ENCODE data around the gene NRAP. TPM values are rescaled to one million over a fixed set of nuclear protein-coding genes. Genes with fewer than 3 reads are reported as not detected.
"Not testable (repeated sequence)": the region's sequence is repeated elsewhere in the genome, so short reads cannot be mapped to it uniquely, and the experiment has no call there.

Gene NRAP
- total RNA-seq, 1 donor from 2014 or later = not detected

DNA sequence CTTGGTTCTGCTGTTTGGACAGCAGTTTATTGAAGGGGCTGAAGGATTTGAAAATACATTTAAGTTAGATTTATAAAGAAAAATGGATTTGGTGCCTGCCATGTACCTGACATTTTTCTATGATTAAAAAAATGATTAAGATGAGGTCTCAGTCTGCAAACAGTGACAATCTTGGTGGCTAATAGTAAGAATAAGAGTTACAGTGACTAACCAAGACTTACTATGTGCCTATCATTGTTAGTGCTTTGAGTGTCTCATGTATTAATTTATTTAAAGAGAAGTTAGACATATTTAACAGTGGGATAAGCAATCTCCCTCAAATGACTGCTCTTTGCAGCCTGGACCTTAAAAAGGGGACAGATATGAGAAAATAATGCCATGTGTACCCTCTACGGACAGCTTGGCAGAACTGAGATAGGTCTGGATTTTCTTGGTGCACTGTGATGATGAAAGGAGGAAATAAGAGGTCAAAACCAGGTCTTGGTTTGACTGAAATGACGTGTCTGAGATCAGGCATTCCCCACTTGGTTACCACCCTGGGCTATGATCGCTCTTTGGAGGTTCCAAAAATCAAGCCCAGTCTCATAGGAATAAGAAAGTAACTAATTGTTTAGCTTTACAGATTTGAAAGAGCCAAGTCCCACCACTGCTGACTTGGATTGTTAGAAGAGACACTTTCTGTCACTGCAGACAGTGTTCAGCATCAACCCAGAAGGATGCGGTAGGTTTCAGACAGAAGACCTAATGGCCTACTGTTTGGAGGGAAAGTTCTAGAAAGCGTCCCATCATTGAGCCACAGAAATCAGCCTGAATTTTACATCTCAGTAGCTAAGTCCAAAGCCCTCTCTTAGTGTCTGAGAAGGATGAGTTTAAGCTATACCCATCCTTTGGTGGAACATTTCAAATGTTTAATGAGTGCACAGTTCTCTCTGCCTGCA lies 18.0 kb upstream of the NRAP start:
- DNase-seq (ENCODE audit: low read depth in 2 of 2) = peak in 1 of 2 donors; percentile 53

DNA sequence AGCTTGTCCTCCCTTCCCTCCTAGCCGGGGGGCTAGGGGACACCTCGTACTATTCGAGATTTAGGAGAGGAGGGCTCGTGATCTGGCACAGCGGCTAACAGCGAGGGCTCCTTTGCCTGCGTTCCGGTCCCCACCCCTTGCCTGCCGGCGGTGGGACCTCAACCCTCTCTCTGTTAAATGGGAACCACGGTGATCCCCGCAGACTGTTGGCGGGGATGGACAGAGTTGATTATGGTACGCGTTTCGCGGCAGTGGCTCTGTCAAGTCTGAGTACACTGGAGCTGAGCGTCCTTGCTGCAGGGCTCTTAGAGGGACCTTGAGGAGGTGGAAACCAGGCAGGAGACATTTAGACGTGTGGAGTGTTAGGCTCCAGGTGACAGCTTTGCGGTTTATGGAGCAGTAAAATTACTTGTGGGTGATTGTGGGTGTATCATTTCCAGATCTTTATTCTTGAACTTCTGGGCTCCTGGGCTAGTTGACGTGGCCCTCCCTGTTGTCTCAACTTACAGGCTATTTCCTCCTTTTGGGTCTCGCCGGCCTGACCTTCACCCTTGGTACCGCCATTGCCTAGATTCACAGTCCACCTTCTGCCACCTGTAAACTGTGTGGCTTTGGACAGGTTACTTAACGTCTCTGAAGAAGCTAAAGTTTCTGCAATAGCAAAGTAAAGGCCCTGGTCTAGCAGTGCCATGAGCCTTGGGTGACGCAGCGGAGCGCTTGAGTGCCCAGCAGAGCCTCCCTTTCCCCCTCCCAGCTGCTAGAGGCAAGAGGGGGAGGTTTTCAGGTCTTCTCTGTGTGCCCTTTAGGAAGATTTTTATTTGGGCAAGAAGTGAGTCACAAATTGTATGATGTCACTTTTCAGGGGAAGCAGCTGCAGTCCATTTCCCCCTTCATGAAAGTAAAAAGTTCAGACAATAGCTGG lies 16.6 kb upstream of the NRAP start:
- DNase-seq (ENCODE audit: low read depth in 2 of 2) = peak; percentile 81 to 91

DNA sequence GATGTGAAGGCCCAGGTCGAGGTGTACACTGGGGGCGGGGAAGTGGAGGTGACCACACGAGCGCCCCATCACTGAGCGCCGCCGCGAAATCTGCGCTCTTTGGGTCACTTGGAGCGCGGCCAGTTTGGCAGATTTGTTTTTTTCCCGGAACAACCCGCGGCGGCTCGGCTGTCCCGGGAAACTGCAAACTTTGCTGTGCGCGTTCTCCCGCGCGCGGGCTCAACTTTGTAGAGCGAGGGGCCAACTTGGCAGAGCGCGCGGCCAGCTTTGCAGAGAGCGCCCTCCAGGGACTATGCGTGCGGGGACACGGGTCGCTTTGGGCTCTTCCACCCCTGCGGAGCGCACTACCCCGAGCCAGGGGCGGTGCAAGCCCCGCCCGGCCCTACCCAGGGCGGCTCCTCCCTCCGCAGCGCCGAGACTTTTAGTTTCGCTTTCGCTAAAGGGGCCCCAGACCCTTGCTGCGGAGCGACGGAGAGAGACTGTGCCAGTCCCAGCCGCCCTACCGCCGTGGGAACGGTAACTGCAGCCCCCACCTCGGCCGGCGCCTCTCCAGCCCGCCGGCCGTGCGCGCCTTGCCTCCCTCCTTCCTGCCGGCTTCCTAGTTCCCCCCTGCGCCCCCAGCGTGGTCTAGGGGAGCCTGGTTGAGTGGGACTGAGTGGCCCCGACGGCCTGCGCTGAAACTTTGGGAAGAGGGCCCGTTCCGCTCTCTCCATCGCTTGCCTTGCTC lies 15.8 kb upstream of the NRAP start, which contains the start of gene CASP7:
CASP7 (plus strand) TSS at position 450 of the 727 bp plus-strand sequence. CDS start 17,582 bp downstream, outside the sequence.
- peak; percentile 88 to 90 for DNase-seq (ENCODE audit: low read depth in 2 of 2)

DNA sequence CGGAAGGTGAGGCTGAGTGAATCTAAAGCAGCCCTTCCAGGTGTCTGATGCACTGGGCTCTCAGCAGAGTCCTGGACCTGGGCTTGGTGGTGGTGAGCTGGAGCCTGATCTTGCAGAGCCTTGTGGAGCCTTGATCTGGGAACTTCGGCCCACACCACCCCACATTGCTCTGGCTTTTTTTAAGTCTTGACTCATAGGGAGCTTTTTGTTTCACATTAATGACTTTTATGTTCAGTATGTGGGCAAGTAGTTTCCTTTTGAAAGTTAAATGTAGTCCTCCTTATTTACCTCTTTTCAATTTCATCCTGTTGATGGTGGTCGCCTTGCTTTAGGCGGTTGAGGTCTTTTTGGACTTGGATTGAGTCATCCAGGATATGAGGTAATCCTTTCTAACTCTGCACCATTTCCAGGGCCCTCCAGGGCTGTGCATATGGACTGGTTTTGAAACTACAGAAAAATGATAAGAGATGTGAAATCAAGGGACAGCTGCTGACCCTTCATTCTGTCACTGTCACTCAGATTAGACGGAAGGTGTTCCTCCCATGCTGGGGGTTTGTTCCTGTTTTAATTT lies 2.9 kb upstream of the NRAP start:
- DNase-seq (ENCODE audit: low read depth in 2 of 2) = peak in 1 of 2 donors; percentile 42

DNA sequence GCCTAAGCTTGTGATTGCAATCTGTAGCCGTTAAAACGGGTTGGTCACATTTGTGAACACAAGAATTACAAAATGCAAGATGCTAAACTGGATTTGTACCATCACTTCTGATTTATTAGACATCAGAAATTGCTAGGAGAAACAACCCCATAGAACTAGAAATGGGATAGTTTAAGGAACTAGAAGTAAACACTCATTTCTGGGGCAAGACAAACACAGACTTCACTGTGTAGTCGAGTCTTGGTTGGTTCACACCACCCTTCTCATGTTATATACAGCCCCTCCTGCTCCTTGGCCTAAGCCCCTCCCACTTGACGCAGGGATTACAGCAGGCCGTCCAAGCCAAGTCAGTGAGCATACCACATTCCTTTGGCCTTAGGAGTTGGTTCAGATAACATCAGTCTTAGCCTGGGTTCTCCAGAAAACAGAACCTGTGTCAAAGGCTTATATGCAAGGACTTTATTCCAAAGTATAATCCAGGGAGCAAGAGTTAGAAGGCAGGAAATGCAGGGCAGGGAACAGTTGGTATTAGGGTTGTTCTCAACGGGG lies 2.0 kb upstream of the NRAP start:
- DNase-seq (ENCODE audit: low read depth in 2 of 2) = peak in 1 of 2 donors; percentile 46

DNA sequence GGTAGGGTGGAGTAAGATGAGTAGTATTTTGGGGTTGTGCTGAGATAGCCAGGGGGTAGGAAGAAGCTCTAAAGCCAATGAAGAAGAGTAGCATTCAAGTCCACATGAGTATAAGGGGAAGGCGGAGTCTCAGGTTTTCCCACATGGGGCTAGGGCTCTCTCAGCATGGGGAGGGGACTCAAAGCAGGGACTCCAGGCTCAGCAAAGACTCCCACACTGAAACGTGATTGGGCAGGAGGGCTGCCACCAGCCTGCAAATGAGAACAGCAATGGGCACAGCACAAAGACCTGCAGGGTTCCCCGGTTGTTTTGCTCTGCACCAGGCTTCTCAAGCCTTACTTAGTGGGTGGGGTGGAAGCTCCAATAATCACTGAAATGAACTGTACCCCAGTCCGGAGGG lies 1.5 kb upstream of the NRAP start:
- DNase-seq (ENCODE audit: low read depth in 2 of 2) = no peak

DNA sequence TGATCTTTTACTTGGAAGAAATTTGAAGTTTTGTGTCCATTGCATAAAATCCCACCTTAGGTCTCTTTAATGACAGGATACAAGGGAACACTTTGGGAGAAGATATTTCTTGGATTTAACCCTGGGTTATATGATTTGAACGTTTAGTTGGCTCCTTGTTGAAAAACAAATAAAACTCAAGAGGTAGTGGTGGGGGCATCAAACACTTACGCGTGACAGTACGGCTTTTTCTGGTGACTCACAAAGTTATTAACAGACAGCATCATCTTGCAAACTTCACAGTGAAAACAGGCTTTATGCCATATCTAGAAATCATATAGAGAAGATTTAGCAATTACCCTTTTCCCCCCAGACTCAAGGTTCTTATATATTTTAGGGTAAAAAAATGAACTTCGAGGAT lies 699 bp downstream of the NRAP start:
- DNase-seq (ENCODE audit: low read depth in 2 of 2) = no peak

DNA sequence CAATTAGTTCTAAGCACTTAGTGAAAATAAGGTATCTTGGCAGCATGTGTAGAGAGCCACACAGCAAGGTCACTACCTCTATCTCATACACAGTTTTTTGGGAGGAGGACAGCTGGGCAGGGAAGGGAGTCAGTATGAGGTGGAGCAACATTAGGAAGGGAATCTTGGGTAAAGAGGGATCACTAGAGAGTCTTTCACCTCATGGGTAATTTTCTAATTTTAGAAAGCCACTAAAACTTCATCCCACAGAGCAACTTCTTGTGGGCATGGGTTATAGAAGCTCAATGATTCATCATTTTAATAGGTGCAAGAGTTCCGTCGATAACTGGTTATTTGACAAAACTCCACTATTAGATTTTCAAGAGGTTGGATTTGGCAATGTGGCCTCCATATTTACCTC lies 2.5 kb downstream of the NRAP start:
- DNase-seq (ENCODE audit: low read depth in 2 of 2) = no peak

DNA sequence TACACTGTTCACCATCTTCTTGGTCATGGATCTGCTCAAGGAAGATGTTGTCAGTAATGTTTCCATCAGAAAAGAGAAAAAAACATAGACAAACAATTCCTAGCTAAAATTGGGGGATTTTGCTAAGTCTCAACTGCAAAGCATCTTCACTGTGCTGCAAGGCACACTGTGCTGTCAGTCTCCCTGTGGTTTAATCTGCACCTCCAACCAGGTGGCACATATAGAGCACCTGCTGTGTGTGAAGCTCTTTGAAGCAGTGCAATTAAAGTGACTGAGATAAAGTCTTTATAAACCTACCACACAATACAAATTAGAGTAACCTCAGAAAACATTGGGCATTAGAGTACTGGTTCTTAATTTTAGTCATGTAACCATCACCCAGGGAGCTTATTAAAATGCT lies 6.3 kb downstream of the NRAP start:
- no peak for DNase-seq (ENCODE audit: low read depth in 2 of 2)

DNA sequence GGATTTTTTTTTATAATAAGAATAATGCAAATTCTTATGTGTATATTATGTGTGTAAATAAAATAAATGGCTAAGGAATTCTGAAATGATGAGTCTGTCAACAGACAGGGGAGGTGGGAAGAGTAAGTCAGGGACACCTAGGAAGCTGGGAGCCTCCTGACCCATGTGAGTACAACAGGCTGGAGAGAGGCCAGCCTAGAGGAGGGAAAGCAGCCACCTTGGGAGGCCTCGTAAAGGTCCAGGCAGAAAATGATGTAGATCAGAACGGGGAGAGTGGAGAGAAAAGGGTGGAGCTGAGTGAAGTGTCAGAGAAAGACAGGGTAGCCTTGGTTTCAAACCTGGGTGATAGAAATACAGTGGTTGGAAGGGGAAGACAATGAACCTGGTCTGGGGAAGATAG lies 6.9 kb downstream of the NRAP start:
- no peak for DNase-seq (ENCODE audit: low read depth in 2 of 2)

DNA sequence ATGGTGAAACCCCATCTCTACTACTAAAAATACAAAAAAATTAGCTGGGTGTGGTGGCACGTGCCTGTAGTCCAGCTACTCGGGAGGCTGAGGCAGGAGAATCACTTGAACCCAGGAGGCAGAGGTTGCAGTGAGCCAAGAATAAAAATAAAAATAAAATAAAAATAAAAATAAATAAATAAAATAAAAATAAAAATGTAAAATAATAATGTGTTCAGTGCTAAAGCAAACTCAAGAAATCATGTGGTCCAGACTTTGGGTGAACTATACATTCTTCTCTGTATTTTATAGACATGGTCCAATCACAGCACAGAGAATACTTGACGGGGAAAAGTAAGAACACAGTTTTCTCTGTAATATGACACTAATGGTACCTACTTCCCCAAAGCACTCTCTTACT lies 11.4 kb downstream of the NRAP start:
- DNase-seq (ENCODE audit: low read depth in 2 of 2) = not testable (repeated sequence)

DNA sequence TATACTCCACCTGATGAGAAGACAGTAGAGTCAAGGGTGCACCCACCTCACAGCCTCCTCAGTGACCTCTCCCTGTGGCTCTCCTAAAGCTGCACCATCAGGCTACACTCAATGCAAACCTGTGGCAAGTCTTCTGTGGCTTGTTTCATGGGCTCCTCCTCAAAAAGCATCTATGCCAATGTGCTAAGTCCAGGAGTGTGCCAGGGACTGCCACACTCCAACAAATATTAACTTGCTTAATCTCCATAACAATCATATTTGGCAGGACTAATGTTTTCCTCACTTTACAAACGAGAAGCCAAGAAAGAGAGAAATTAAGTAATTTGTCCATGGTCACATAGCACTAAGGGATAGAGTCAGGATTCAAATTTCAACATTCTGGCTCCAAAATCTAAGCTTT lies 11.9 kb downstream of the NRAP start:
- DNase-seq (ENCODE audit: low read depth in 2 of 2) = no peak

DNA sequence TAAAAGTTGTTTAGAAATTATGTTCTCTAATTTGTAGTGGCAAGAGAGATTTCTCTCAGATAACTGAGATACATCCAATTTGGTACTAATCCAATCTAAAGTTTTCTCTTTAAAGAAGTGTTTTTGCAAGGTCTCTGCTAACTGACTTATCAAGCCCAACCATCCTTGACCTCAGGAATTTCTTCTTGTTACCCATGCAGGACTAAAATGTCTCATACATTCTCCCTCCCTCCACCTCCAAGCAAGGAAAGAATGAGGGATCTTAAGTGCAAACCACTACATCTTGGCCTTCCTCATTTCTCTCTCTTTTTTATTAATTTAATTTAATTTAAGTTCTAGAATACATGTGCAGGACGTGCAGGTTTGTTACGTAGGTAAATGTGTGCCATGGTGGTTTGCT lies 12.8 kb downstream of the NRAP start:
- no peak for DNase-seq (ENCODE audit: low read depth in 2 of 2)

DNA sequence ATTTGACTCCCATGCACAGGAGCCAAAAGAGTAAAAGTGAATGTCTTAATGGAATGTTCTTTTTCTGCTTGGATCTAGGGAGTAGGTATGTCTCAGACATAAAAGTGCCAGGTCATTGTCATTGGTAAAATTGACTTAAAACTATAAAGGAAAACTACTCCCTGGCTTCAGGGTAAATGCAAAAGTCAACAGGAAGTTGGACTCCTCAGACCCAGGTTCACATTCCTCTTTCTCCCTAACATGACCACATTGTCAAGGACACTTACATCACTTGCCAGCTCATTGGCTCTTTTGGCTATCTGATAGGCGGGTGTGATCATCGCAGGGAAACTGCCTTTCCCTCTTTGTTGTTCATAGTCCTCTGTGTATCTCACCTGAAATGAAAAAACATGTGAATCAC lies 13.7 kb downstream of the NRAP start:
- no peak for DNase-seq (ENCODE audit: low read depth in 2 of 2)

DNA sequence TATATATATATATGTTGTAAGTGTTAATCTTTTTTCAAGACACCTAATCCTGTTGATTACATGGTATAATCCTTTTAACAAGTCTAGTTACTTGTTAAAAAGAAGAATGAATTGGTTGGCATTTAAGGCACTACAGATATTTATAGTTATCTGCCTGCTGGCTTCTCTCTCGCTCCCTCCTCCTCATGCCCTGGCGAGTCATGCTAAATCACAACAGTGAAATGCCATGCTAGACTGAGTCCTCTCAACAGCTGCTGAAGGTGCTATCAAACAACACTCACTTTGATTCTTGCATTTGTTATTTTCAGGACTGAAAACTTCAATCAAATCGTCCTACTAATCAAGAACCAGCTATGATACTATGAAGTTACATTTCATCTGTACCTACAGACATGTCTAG lies 15.4 kb downstream of the NRAP start:
- no peak for DNase-seq (ENCODE audit: low read depth in 2 of 2)

DNA sequence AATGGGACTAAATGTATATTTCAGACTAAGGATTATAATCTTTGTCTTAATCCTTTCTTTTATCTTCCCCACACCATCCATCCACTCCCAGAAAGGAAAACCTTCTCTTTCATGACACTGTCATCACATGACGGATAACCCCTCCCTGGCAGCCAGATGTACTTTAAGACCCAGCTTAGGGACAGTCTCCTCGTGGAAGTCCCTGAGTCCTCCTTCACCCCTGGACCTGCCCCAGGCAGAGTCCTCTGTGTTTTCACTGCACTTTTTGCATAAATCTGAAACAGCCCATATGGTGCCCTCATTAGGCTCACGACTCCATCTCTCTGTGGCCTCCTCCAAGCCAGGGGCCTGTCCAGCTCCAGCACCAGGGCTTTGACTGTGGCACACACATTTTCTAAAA lies 16.0 kb downstream of the NRAP start:
- no peak for DNase-seq (ENCODE audit: low read depth in 2 of 2)

DNA sequence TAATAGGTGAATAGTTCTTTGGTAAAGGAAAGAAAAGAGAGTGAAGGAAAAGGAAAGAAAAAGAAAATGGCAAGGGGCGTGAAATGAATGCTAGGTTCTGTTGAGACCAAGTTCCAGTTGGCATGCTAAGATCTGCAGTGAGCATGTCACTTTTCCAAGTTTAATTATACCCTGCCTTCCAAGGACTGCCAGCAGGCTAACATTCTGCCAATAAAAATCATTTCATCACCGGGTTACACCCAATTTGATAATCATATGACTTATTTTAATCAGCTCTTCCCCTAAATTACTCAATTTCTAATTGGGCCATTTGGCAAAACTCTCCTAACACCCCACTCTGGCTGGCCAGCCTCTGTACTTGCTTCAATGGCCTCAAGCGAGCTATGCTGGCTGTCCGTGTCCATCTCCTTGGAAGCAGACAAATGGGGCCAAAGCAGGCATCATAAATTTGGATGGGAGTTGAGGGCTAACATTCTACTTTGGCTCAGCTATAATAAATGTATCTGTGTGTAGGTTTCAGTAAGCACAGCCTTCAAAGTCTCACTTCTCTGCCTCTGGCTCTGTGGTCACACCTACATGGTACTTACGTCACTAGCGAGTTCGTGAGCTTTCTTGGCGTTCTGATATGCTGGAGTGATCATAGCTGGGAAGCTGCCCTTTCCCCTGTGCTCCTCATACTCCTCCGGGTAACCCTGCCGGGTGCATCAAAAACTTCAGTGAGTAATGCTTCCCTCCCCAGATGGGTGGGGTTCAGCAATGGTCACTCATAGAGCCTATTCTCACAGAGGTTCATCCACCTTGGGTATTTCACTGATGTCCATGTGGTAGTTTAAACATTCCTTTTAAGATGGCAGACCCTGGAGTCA lies 17.3 kb downstream of the NRAP start:
- DNase-seq (ENCODE audit: low read depth in 2 of 2) = no peak

DNA sequence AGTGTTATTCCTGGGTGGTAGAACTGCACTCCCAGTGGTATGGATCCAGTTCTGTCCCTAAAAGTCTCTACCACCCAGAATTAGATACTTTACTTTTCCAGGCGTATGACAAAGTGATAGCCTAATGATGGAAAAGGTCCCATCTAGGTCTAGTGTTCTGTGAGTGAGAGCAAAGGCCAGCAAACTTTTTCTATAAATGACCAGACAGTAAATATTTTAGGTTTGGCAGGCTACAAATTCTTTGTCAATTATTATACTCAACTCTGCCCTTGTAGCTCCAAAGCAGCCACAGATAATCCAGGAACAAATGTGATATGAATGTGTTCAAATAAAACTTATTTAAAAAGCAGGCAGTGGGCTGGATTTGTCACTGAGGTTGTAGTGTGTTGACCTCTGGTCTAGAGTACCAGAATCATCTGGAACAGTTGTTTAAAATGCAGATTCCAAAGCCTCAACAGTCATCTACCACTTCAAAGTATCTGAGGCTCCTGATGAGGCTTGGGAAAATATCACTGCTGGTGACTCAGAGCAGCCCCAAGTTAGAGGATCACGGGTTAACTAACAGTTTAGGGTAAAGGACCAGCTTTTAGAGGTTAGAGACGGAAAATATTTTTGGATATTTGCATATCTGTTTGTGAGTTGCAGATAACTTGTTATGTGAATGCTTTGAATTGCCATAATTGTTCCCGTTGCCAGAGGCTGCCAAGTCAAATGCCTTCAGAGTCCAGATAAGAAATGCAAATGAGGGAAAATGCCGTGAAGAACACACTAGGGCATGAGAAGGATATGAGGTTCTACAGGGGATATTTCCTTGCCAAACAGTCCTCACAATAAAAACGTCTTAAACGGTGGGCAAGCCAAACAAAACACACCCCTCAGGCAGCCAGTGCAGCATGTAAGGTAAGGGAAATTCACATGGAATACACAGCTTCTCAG lies 19.4 kb downstream of the NRAP start:
- DNase-seq (ENCODE audit: low read depth in 2 of 2) = peak in 1 of 2 donors; percentile 2

DNA sequence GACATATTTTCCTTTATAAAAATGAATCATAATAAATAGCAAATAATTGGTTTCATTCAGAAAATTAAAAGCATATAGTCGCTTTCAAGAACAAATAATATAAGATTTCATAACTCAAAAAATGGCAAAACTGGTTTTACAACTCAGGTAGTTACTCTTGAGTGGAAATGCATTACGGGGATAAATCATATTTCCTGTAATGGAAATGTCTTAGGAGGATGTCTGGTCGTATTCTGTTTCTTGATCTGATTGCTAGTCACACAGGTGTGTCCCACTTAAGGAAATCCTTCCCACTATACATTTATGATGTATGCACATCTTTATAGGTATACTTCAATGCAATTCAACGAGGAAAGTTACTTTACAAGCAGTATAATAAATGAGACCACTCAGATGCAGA lies 20.7 kb downstream of the NRAP start:
- no peak for DNase-seq (ENCODE audit: low read depth in 2 of 2)

Measured in lung microvascular endothelial cell (primary cell).